HUES48 (cell line): ENCODE results near the gene USP6NL.

Experiments
- H3K27ac ChIP-seq: one replicate; pipeline ENCODE4 v1.7.0; 2013; ENCODE audit warnings: low read depth, low read length, inconsistent platforms
- H3K27me3 ChIP-seq: 2 replicates; pipeline ENCODE4 v1.6.1; 2013; ENCODE audit warnings: mild to moderate bottlenecking, low read length; ENCODE audit not compliant: control insufficient read depth, insufficient read depth
- H3K36me3 ChIP-seq: 2 replicates; pipeline ENCODE4 v1.6.1; 2013; ENCODE audit warnings: low read length; ENCODE audit not compliant: control insufficient read depth, insufficient read depth
- H3K4me1 ChIP-seq: 2 replicates; pipeline ENCODE4 v1.6.1; 2013; ENCODE audit warnings: mild to moderate bottlenecking, low read length; ENCODE audit not compliant: control insufficient read depth, insufficient read depth
- H3K4me3 ChIP-seq: 2 replicates; pipeline ENCODE4 v1.5.1; 2013; ENCODE audit warnings: mild to moderate bottlenecking, low read depth, low read length
- H3K9ac ChIP-seq: 2 replicates; pipeline ENCODE4 v1.6.1; 2013; ENCODE audit warnings: mild to moderate bottlenecking, low read depth, low read length, moderate library complexity
- H3K9me3 ChIP-seq: 2 replicates; pipeline ENCODE4 v1.6.1; 2013; ENCODE audit warnings: low read length; ENCODE audit not compliant: control insufficient read depth, insufficient read depth

The USP6NL gene

DNA sequence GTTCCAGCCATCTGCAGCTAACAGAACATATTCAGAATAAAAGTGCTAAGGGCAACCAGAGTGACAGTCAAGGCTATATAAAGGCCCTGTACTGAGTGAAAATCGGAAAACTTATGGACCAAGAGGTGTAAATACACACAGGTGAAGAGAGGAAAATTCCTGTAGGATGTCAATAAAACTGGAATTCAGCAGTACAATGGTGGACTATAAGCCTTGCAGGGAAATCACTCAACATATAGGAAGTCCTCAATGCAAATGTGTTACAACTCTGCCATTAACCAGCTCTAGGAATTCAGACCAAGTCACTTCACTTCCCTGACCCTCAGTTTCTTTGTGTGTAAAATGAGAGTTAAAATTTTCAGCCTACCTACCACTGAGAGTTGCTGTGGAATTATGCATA, 7.7 kb downstream of the USP6NL start:
- Histone ChIP-seq H3K4me3 (no peak overlapping the region), H3K4me1 (peaks cover 40% of the 10 kb centered on the region), H3K9me3 (no peaks in the 10 kb centered on the region), H3K36me3 (no peaks in the 10 kb centered on the region), H3K9ac (0 out of 2 replicates have a peak overlapping the region, but pooled peaks have one; percentile 29), H3K27ac (peak overlapping the region; percentile 40), H3K27me3 (no peaks in the 10 kb centered on the region)

DNA sequence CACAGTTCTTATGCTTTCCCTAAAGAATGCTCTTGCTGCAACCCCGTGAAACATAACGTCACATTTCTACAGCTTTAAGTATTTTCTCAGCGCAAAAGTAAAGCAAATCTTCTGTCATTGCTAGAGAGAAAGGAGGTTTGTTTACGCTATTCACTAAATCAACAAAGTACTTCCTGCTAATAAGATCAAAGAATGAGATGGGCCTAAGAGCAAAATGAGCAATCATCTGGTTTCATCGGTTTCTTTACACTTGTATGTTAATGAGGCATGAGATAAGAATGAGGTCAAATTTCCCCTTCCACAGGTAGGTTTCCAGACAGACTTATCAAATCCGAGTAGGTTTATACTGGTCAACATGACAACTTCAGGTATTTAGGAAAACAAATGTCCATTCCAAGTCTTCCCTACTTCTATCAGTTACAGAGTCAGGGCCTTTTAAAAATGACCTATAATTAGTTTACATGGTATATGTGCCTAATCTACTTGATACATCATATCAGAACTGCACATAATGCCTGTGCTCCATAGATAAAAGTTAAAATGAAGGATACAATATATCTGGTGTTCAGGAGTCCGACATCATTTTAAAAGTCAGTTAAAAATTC, 8.4 kb downstream of the USP6NL start:
- Histone ChIP-seq H3K4me3 (peak overlapping the region; percentile 18; the same call in 1 of the 2 replicates), H3K9me3 (no peaks in the 10 kb centered on the region), H3K27ac (peak overlapping the region; percentile 59), H3K9ac (no peak overlapping the region), H3K27me3 (no peaks in the 10 kb centered on the region), H3K36me3 (no peaks in the 10 kb centered on the region), H3K4me1 (peaks cover 34% of the 10 kb centered on the region)

DNA sequence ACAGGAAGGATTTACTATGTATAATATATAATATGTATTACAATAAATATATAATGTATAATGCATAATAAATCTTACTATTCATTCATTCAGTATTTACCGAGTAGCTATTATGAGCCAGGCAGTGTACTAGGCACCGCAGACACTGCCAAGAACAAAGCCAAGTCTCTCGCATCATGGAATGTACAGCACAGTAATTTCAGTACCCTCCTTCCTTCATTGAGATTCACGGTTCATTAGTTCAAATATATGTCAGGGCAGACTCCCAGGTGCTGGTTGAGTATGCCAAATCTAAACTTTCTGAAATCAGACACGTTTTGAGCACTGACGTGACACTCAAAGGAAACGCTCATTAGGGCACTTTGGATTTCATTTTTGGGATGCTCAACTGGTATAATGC, 9.1 kb downstream of the USP6NL start:
- H3K27ac ChIP-seq = peak overlapping the region; percentile 59
- no peak overlapping the region for H3K9ac ChIP-seq
- peak overlapping the region; percentile 18; the same call in 1 of the 2 replicates for H3K4me3 ChIP-seq
- peaks cover 33% of the 10 kb centered on the region for H3K4me1 ChIP-seq
- H3K9me3 ChIP-seq = no peaks in the 10 kb centered on the region
- no peaks in the 10 kb centered on the region for H3K27me3 ChIP-seq
- H3K36me3 ChIP-seq = no peaks in the 10 kb centered on the region

DNA sequence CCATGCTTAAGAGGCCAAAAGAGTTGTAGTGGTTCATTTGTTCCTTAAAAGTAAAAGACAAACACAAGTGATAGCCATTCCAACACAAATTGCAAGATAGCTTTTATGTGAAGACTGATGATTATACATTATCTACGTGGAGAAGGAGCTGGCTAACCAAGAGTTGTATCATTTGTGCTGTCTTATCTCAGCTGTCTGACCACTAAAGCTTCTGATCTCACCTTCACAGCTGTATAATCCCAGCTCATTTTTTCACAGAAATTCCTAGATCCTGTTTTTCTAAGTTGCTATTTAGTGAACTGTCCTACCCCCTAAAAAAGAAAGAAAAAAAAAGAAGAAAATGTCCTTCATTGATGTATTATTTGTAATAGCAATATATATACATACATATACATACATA, 9.8 kb downstream of the USP6NL start:
- Histone ChIP-seq H3K4me3 (no peak overlapping the region), H3K27ac (no peak overlapping the region), H3K9ac (no peak overlapping the region), H3K4me1 (peaks cover 33% of the 10 kb centered on the region), H3K27me3 (no peaks in the 10 kb centered on the region), H3K9me3 (no peaks in the 10 kb centered on the region), H3K36me3 (no peaks in the 10 kb centered on the region)

DNA sequence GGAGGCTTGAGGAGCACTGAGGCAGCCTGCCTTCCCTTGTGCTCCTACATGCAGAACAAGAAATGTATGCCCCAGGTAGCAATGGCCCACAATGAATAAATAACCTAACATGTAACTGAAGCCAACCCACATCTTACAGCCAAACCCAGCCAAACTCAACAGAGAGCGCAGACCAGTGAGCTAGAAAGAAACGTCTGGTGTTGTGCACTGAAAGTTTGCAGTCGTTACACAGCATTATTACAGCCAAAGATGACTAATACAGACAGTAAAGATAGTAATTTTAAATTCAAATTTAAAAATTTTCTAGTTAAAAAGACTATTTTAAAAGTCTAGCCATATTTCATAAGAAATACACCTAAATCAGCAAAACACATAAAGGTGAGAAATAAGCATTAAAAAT, 11.2 kb downstream of the USP6NL start:
- Histone ChIP-seq H3K27ac (no peak overlapping the region), H3K4me3 (no peak overlapping the region), H3K27me3 (no peaks in the 10 kb centered on the region), H3K36me3 (no peaks in the 10 kb centered on the region), H3K9me3 (no peaks in the 10 kb centered on the region), H3K9ac (no peak overlapping the region), H3K4me1 (peaks cover 27% of the 10 kb centered on the region)

DNA sequence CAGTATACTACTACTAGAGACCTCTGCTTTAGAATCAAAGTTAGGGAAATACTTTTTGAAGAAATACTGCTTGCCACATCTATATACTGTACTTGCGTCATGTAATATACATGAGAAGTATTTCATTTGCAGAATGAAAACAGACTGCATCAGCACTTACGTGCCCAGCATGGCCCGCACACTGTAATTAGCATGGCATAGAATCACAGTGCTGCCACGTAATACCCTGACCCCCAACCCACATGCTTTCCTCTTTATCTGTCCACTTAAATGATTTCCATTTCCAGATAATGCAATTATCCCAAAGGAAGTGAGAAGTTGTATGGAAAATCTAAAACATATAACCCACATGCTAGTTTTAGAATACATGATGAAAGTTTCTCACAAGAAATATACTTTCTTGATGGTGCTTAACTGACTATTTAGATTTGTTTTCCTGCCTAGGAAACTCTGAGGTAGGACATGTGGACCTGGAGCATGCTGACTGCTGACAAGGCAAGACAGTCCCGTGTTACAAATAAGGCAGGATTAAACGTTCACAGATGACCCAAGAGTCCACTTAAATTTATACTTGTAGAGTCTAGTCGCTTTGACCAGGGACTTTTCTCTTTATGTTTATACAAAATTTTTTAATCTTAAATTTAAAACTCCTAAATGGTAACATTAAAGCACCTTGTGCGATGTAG, 12.6 kb downstream of the USP6NL start:
- Histone ChIP-seq H3K36me3 (0 out of 2 replicates have a peak, but pooled peaks cover 6% of the 10 kb centered on the region), H3K4me1 (peaks cover 29% of the 10 kb centered on the region), H3K27ac (no peak overlapping the region), H3K4me3 (no peak overlapping the region), H3K27me3 (no peaks in the 10 kb centered on the region), H3K9ac (no peak overlapping the region), H3K9me3 (no peaks in the 10 kb centered on the region)

DNA sequence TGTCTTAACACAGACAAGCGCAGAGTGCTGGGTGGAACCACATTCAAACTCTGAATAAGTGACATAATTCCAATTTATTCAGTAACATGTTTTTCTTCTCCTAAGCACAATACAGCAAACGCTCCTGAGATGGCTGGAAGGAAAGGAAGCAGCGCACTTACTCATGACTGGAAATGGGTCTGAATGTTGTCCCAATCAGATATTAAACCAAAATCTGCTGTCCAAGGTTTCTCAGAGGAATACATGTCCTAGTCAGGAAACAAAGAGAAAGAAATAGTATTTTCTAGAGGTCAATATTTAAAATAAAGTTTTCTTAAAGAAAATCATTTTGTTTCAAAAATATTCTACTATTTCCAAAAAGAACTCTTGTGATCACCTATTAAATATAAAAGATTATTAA, 14.0 kb downstream of the USP6NL start:
- H3K36me3 ChIP-seq = 0 out of 2 replicates have a peak, but pooled peaks cover 6% of the 10 kb centered on the region

DNA sequence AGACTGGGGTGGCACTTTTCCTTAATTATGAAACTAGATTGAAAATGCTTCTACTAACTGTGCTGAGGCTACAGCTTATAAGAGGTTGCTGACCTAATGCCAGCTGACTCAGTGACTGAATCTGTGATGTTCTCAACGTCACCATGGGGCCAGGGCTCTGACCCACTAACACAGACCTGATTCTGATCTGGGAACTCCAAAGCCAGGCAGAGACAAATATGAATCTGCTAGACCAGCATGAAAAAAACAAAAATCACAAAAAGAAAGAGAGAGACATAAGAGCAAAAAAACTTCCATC, 16.1 kb downstream of the USP6NL start:
- H3K9ac ChIP-seq = no peak overlapping the region
- no peaks in the 10 kb centered on the region for H3K9me3 ChIP-seq
- no peak overlapping the region for H3K27ac ChIP-seq
- H3K27me3 ChIP-seq = no peaks in the 10 kb centered on the region
- no peak overlapping the region for H3K4me3 ChIP-seq
- 0 out of 2 replicates have a peak, but pooled peaks cover 6% of the 10 kb centered on the region for H3K36me3 ChIP-seq
- peaks cover 15% of the 10 kb centered on the region for H3K4me1 ChIP-seq

More for the DNA sequence above, 14.0 kb downstream of the USP6NL start:
- Histone ChIP-seq H3K27me3 (no peaks in the 10 kb centered on the region), H3K4me1 (peaks cover 15% of the 10 kb centered on the region), H3K9ac (no peak overlapping the region), H3K27ac (no peak overlapping the region), H3K9me3 (no peaks in the 10 kb centered on the region), H3K4me3 (no peak overlapping the region)

DNA sequence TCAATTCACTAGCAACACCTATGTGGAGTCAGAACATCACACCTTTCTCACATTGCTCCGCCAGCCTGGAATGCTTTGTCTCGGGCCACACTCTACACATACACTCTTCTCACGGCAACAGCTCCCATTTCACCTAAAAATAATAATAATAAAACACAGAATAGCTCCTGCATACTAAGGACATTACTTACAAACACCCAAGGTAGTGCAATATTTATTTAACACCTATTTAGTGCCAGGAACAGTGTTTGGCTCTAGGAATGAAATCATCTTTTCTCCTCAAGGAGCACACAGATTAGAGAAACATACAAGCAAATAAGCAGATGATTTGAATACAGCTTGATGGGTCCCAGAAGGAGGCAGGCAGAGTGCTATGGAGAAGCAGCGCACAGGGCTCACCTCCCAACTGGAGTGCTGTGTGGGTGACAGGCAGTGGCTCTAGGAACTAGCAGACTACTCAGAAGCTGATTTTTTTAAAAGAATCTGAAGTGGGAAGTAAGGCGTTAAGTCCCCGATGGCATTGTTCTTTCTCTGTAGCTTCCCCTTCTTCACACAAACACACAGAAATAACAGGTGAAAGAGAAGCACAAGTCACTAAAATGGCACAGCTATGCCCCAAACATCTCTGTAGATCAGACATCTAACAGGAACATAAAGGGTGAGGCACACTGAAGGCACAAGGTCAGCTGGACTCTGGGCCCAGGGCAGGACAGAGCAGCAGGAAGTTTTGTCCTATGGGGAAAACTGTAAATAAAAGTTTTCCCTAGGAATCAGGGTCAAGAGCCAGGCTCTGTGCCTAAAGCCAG, 16.7 kb downstream of the USP6NL start:
- H3K27ac ChIP-seq = no peak overlapping the region
- H3K9me3 ChIP-seq = no peaks in the 10 kb centered on the region
- H3K4me1 ChIP-seq = peaks cover 19% of the 10 kb centered on the region
- no peak overlapping the region for H3K9ac ChIP-seq
- H3K36me3 ChIP-seq = 0 out of 2 replicates have a peak, but pooled peaks cover 6% of the 10 kb centered on the region
- H3K4me3 ChIP-seq = no peak overlapping the region
- H3K27me3 ChIP-seq = no peaks in the 10 kb centered on the region

DNA sequence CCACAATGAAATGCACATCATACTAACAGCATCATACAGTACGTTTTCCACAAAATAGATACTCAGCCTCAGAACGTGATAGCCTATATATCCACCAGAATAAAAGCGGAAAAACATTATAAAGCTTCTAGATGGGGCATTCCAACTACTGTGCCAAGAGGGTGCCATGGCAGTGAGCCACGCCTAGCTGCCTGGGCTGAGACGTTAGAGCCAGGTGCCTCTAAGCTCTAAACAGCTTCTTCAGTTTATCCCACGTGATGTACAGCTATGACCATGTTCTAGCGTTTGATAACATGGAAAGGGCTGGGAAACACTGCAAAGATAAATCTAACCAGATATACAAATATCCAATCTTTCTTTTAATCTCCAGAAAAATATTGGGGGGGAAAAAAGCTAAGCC, 17.8 kb downstream of the USP6NL start:
- Histone ChIP-seq H3K9me3 (no peaks in the 10 kb centered on the region), H3K27me3 (no peaks in the 10 kb centered on the region), H3K27ac (no peak overlapping the region), H3K9ac (no peak overlapping the region), H3K4me1 (peaks cover 19% of the 10 kb centered on the region), H3K36me3 (0 out of 2 replicates have a peak, but pooled peaks cover 6% of the 10 kb centered on the region), H3K4me3 (no peak overlapping the region)

DNA sequence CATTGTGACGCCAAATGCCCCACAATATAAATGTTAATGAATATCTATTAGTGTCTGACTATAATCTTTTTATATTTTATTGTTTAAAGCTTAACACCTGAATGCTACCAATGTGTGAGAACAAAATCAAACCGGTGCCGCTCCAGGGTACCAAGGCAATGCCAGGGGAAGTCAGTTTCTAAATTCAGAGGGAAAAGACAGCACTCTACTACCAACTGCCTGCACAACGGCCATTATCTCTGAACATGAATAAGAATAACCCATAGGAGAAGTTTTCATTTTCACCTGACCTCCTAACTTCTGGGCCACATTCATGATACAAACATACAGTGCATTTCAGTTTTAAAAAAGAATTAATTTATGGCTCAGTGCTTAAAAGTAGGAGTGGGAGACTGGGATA, 21.7 kb downstream of the USP6NL start:
- Histone ChIP-seq H3K36me3 (peaks cover 10% of the 10 kb centered on the region; the same call in 1 of the 2 replicates), H3K27ac (no peak overlapping the region), H3K27me3 (no peaks in the 10 kb centered on the region), H3K4me1 (peaks cover 19% of the 10 kb centered on the region), H3K9ac (no peak overlapping the region), H3K9me3 (0 out of 2 replicates have a peak, but pooled peaks cover 8% of the 10 kb centered on the region), H3K4me3 (no peak overlapping the region)
